ENCODE data around the gene MYL6.
"Not testable (repeated sequence)": the region's sequence is repeated elsewhere in the genome, so short reads cannot be mapped to it uniquely, and the experiment has no call there.

DNA sequence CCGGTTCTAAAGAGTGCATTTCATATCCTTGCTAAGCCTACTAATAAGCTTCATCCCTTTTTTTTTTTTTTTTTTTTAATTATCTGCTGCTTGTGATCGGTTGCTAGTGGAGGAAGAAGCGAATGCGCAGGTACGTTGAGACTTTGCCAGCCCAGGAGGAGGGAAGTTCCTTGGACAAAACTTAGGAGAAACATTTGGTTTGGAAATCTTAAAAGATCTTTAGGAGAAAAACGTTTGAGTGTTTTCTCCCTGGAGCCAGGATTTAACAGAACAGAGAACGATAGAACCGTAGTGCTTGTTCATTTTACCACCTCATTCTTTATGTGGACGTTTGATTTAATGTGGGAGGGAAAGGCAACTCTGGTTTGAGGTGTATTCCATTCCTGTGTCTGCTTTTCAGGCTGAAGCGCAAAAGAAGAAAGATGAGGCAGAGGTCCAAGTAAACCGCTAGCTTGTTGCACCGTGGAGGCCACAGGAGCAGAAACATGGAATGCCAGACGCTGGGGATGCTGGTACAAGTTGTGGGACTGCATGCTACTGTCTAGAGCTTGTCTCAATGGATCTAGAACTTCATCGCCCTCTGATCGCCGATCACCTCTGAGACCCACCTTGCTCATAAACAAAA, 41.0 kb upstream of the MYL6 start:
- TF ChIP-seq POLR2AphosphoS5 (IDR thresholded peaks at IDR 0.05), result not testable (repeated sequence)
- TF ChIP-seq, protein P1, sequence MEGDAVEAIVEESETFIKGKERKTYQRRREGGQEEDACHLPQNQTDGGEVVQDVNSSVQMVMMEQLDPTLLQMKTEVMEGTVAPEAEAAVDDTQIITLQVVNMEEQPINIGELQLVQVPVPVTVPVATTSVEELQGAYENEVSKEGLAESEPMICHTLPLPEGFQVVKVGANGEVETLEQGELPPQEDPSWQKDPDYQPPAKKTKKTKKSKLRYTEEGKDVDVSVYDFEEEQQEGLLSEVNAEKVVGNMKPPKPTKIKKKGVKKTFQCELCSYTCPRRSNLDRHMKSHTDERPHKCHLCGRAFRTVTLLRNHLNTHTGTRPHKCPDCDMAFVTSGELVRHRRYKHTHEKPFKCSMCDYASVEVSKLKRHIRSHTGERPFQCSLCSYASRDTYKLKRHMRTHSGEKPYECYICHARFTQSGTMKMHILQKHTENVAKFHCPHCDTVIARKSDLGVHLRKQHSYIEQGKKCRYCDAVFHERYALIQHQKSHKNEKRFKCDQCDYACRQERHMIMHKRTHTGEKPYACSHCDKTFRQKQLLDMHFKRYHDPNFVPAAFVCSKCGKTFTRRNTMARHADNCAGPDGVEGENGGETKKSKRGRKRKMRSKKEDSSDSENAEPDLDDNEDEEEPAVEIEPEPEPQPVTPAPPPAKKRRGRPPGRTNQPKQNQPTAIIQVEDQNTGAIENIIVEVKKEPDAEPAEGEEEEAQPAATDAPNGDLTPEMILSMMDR (IDR thresholded peaks at IDR 0.05), result not testable (repeated sequence)
